Astrocyte of the spinal cord (primary cell): ENCODE data around the gene RPTOR.

Source experiments
- DNase-seq: peaks from one replicate; pipeline ENCODE4 v3.0.0; 2011; ENCODE audit warnings: low read depth, low spot score
- H3K4me3 ChIP-seq: 2 replicates; pipeline ENCODE4 v1.5.1; 2011; ENCODE audit warnings: low read depth, mild to moderate bottlenecking, low read length, moderate library complexity
- CTCF ChIP-seq: IDR thresholded peaks from 2 replicates; pipeline ENCODE4 v1.5.1; 2012; ENCODE audit warnings: low read depth, mild to moderate bottlenecking, low read length, inconsistent platforms
- in situ Hi-C: cut with HindIII; loops from 2 replicates; pipeline ENCODE4 v1.10.0; 2017; ENCODE audit warnings: low sequenced_read_pairs

The RPTOR gene

GRCh38 chr17:80637048-80637781 is 92.6 kb downstream of the RPTOR start:
- TF ChIP-seq CTCF: no peak
- in situ Hi-C loops: no loop called here

GRCh38 chr17:80639658-80640057 is 95.0 kb downstream of the RPTOR start:
- no peak for TF ChIP-seq CTCF
- no peak overlapping the region for H3K4me3 ChIP-seq
- in situ Hi-C loops: no loop called here
- DNase-seq: no peak

More at GRCh38 chr17:80637048-80637781, 92.6 kb downstream of the RPTOR start:
- no peak overlapping the region for H3K4me3 ChIP-seq
- no peak for DNase-seq

- no peak overlapping the region for H3K4me3 ChIP-seq
- DNase-seq: no peak
- in situ Hi-C loops: no loop called here
- no peak for TF ChIP-seq CTCF
These were observed 95.9 kb downstream of the RPTOR start for GRCh38 chr17:80640366-80641084.

- TF ChIP-seq CTCF: no peak
- DNase-seq: no peak
- H3K4me3 ChIP-seq: no peak overlapping the region
- in situ Hi-C loops: no loop called here
These were observed 98.9 kb downstream of the RPTOR start for GRCh38 chr17:80643326-80644099.

- no peak for TF ChIP-seq CTCF
- in situ Hi-C loops: no loop called here
- H3K4me3 ChIP-seq: no peak overlapping the region
- no peak for DNase-seq
These were observed 99.9 kb downstream of the RPTOR start for GRCh38 chr17:80644536-80644935.

GRCh38 chr17:80645706-80646325 is 101.2 kb downstream of the RPTOR start:
- H3K4me3 ChIP-seq: no peak overlapping the region
- in situ Hi-C loops: no loop called here
- no peak for DNase-seq
- no peak for TF ChIP-seq CTCF
